Cardiac fibroblast (primary cell): ENCODE data around the gene WNT9B.

ENCODE experiments used
- DNase-seq, 2 donors: peaks; one replicate each; pipeline versions ENCODE4 v3.0.0 to v3.0.0-alpha.2; 2010; ENCODE audit warnings: low read depth in 2 of 2
- H3K4me3 ChIP-seq, 2 donors: replicated peaks in 1 of 2; 1 replicate in 1 of 2; 2 replicates in 1 of 2; pipeline ENCODE4 v1.5.1; 2011; ENCODE audit warnings: low read depth in 2 of 2, low read length in 2 of 2, mild to moderate bottlenecking in 2 of 2, moderate library complexity in 1 of 2
- CTCF ChIP-seq: IDR thresholded peaks from one replicate; pipeline ENCODE4 v1.5.1; 2011; ENCODE audit warnings: low read depth, mild to moderate bottlenecking, low read length, inconsistent platforms

WNT9B gene

DNA sequence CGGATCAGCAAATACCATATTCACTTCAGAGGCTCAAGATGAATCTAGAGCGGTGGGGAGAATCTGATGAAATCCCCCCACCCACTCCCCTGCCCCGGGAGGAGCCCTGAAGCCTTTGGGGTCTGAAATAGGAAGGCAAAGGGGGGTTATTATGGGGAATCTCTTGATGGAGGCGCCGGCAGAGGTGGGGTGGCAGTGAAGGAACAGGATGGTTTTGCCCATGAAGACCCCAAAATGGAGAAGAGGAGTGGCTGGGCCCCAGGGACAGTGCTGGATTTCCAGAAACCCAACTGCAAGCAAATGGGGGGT is 33.5 kb upstream of the WNT9B start:
- H3K4me3 ChIP-seq = no peak overlapping the region
- no peak for TF ChIP-seq CTCF
- no peak for DNase-seq

GRCh38 chr17:46818316-46818928 is 33.0 kb upstream of the WNT9B start, which contains the start of gene WNT3:
TSS of gene WNT3 (minus strand) at chr17:46818692. CDS start at chr17:46818597, 95 bp downstream.
- no peak for DNase-seq
- no peak for TF ChIP-seq CTCF
- H3K4me3 ChIP-seq = no peak within 1 kb of the TSS

- no peak for TF ChIP-seq CTCF
- H3K4me3 ChIP-seq = no peak overlapping the region
- DNase-seq = no peak
Observed at GRCh38 chr17:46818929-46819859, 32.2 kb upstream of the WNT9B start.

- TF ChIP-seq CTCF = no peak
- no peak for DNase-seq
- no peak overlapping the region for H3K4me3 ChIP-seq
Observed at GRCh38 chr17:46819906-46820351, 31.5 kb upstream of the WNT9B start.

- no peak for TF ChIP-seq CTCF
- no peak for DNase-seq
- H3K4me3 ChIP-seq = no peak overlapping the region
Observed at GRCh38 chr17:46820592-46821450, 30.6 kb upstream of the WNT9B start.

DNA sequence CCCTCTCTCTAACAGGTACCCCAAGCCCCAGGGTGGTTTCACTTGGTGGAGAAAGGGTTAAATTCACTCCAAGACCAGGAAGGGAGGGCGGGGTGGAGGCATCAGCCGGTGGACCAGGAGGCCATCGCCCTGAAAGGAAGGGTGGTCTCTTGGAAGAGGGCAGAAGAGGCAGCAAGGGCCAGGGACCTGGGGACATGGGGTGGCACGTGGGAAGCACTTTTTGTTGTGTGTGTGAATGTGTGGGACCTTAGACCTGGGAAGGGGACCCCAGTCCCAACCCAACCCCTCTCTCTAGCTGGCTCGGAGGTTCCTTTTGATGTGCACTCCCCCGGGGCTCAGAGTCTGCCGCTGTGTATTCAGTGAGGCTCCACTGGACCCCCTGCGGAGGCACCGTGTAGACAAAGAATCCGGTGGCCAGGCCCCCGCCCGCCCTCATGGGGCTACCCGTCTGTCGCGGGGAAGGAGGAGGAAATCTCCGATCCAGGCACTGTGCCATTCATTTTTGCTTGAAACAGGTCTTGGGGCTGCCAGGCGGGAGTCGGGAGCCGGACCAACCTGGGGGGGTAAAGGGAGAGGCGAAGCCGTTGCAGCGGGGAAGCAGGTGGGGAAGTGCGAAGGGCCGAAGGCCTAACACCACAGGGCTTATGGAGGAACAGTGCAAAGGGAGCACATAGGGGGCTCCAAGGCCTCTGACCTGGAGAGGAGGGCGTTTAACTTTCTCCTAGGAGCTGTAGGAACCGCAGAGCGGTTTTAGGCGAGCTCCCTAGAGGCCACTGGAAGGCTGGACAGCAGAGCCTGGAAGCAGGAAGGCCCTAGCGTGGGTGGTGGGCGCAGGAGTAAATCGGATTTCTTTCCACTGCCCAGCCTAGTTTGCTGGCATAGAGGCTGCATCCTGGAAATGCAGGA is 29.6 kb upstream of the WNT9B start:
- no peak for TF ChIP-seq CTCF
- no peak overlapping the region for H3K4me3 ChIP-seq
- DNase-seq = no peak
